ENCODE measurements around the gene ZFYVE26.

DNA sequence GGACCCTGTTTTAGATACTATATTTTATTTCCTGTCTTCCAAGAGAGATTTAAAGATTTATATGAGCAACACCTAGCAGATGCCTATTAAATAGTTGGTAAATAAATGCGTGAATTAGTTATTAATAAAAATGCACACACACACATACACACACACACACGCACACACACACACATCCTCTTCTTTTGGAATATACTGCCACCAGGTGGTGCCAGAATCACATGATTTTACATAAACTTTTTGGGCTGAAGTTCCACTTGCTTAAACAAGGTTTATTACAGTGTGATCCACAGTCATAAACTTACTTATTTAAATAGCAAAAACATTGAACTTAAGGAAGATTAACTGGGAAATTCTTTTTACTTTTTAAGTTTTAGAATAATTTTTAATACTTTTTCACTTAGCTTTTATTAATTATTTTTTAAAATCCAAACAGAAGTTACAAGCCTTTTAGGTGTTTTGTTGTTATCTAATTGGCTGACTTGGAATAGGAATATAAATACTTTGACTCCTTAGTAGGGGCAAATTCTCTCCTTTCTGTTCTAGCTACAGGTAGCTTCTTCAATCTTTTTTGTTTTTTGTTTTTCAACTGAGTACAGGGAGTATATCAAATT, 20.7 kb upstream of the ZFYVE26 start:
- TF ChIP-seq, protein P1, sequence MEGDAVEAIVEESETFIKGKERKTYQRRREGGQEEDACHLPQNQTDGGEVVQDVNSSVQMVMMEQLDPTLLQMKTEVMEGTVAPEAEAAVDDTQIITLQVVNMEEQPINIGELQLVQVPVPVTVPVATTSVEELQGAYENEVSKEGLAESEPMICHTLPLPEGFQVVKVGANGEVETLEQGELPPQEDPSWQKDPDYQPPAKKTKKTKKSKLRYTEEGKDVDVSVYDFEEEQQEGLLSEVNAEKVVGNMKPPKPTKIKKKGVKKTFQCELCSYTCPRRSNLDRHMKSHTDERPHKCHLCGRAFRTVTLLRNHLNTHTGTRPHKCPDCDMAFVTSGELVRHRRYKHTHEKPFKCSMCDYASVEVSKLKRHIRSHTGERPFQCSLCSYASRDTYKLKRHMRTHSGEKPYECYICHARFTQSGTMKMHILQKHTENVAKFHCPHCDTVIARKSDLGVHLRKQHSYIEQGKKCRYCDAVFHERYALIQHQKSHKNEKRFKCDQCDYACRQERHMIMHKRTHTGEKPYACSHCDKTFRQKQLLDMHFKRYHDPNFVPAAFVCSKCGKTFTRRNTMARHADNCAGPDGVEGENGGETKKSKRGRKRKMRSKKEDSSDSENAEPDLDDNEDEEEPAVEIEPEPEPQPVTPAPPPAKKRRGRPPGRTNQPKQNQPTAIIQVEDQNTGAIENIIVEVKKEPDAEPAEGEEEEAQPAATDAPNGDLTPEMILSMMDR (IDR thresholded peaks at IDR 0.05): peak; percentile 71
- TF ChIP-seq EZH2 (IDR thresholded peaks at IDR 0.05): no peak
